Ascending aorta (tissue), 2 donors: ENCODE measurements around the gene FRAT1. TPM values are rescaled to one million over a fixed set of nuclear protein-coding genes. Genes with fewer than 3 reads are reported as not detected.
A peak's percentile ranks its signal among the peaks of the same experiment; 100 is the strongest.

ENCODE experiments used
- DNase-seq, 2 donors: peaks; one replicate each; pipeline ENCODE4 v3.0.0-alpha.2; 2019; ENCODE audit warnings: low spot score in 2 of 2
- H3K27ac ChIP-seq, 2 donors: fragments of 200-600 bp; sonication (generic); one replicate each; pipeline ENCODE4 v1.5.1; 2016 to 2017; ENCODE audit warnings: mild to moderate bottlenecking in 1 of 2
- H3K27me3 ChIP-seq: fragments of 200-600 bp; sonication (generic); one replicate; pipeline ENCODE4 v1.5.1; 2017
- H3K36me3 ChIP-seq, 2 donors: fragments of 200-600 bp; sonication (generic); one replicate each; pipeline ENCODE4 v1.5.1; 2016
- H3K4me1 ChIP-seq, 2 donors: fragments of 200-600 bp; sonication (generic); one replicate each; pipeline ENCODE4 v1.5.1; 2016 to 2017; ENCODE audit warnings: mild to moderate bottlenecking in 1 of 2
- H3K4me3 ChIP-seq, 2 donors: fragments of 200-600 bp; sonication (generic); one replicate each; pipeline ENCODE4 v1.5.1; 2016 to 2017; ENCODE audit warnings: mild to moderate bottlenecking in 1 of 2
- H3K9me3 ChIP-seq, 2 donors: fragments of 200-600 bp; sonication (generic); one replicate each; pipeline ENCODE4 v1.5.1; 2016
- intact Hi-C: fragments of 100-400 bp; cut with DNase I; formaldehyde crosslinking; loops from one replicate; pipeline ENCODE4 v1.15.1; 2023
- total RNA-seq: library from RNA; depleted of rRNA; stranded (reverse); fragments of >200 nt; gene quantifications from one replicate; pipeline ENCODE4 v1.1.0, GENCODE V29; 2016
- TF ChIP-seq, protein P1 (sequence below), 3 experiments: fragments of 200-600 bp in 2 of 3; fragments of 450-650 bp in 1 of 3; sonication (generic) in 2 of 3; IDR thresholded peaks; one replicate each; pipeline ENCODE4 v1.5.1; 2016 to 2019; ENCODE audit warnings: antibody characterized with exemption in 3 of 3, mild to moderate bottlenecking in 1 of 3, moderate library complexity in 1 of 3

Gene FRAT1
- total RNA-seq, 1 donor from 2014 or later, result 5.2 TPM

DNA sequence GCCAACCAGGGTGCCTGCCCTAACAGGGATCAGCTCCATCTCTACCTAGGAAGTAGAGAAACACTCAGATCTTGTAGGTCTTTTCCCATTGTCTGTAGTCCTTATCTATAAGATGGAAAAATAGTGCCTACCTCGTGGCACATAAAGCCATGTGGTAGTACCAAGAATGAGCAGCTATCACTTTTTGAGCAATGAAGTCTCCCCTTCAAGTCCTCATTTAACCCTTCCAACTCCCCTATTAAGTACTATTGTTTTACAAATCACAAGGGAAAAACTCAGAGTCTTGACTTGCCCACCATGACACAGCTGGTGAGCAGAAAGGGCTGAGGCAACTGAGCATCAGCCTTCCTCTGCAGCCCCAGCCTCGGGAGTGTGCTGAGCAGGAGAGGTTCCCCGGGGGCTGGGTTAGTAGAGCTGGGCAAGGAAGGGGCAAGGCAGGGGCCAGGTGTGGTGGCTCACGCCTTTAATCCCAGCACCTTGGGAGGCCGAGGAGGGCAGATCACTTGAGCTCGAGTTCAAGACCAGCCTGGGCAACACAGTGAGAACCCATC, 12.2 kb downstream of the FRAT1 start:
- DNase-seq, result no peak
- Histone ChIP-seq H3K27me3 (no peaks in the 10 kb centered on the region), H3K9me3 (no peaks in the 10 kb centered on the region), H3K4me1 (peaks cover 6 to 36% of the 10 kb centered on the region in 2 donors), H3K27ac (no peak overlapping the region), H3K36me3 (peaks cover 7 to 15% of the 10 kb centered on the region in 2 donors), H3K4me3 (peak overlapping the region in 1 of 2 donors; percentile 73)
- intact Hi-C loops, result no loop called here
- TF ChIP-seq, protein P1, sequence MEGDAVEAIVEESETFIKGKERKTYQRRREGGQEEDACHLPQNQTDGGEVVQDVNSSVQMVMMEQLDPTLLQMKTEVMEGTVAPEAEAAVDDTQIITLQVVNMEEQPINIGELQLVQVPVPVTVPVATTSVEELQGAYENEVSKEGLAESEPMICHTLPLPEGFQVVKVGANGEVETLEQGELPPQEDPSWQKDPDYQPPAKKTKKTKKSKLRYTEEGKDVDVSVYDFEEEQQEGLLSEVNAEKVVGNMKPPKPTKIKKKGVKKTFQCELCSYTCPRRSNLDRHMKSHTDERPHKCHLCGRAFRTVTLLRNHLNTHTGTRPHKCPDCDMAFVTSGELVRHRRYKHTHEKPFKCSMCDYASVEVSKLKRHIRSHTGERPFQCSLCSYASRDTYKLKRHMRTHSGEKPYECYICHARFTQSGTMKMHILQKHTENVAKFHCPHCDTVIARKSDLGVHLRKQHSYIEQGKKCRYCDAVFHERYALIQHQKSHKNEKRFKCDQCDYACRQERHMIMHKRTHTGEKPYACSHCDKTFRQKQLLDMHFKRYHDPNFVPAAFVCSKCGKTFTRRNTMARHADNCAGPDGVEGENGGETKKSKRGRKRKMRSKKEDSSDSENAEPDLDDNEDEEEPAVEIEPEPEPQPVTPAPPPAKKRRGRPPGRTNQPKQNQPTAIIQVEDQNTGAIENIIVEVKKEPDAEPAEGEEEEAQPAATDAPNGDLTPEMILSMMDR (IDR thresholded peaks at IDR 0.05), result no peak

DNA sequence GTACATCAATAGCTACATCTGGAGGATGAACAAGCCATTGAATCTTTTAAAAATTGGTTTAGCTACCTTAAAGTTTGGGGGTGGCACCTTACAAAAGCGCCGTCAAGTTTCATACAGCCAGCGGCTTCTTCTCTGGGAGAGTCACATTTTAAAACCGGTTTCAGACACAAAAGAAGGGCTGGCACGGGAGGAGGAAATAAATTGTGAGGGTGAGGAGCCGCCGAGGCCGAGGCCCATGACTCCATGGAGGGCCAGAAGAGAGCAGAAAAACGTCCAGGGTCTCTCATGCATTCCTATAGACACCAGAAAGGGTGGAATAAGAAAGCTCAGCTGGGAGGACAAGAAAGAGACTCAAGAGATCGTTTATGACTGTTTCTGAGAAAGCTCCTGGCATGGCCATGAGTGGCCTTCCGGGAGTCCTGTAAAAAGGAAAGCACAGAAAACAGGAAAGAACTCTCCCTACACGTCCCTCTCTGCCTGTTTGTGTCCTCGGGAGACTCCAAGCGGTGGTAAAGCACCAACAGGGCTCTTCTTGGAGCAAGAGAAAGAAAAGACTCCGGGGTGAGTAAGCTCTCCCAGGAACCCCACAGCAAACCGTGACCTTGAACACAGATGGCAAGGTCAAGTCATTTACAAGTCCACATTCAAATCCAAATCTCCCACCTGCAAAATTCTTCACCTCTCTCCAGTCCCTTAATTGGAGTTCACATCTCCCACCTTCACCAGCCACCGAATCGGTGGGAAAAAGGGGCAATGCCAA, 13.7 kb downstream of the FRAT1 start:
- Histone ChIP-seq H3K27me3 (no peaks in the 10 kb centered on the region), H3K27ac (peak overlapping the region; percentile 22 to 45), H3K4me3 (peak overlapping the region; percentile 73 to 98), H3K4me1 (peaks cover 6 to 39% of the 10 kb centered on the region in 2 donors), H3K9me3 (no peaks in the 10 kb centered on the region), H3K36me3 (peaks cover 7 to 15% of the 10 kb centered on the region in 2 donors)
- TF ChIP-seq, protein P1 (IDR thresholded peaks at IDR 0.05), result no peak
- intact Hi-C loops, result no loop called here
- no peak for DNase-seq

DNA sequence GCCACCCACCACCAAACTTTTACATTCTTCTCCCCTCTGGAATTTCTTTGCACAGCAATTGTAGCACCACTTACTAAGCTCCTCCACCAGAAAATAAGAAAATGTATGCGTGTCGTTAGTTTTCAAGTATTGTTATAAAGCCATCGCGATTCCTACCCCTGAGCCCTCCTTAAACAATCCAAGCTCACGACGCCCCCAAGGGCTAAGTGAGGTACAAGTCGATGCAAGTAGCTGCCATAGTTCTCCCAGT, 14.2 kb downstream of the FRAT1 start:
- H3K9me3 ChIP-seq, result no peaks in the 10 kb centered on the region
- peak overlapping the region; percentile 45 to 87 for H3K27ac ChIP-seq

DNA sequence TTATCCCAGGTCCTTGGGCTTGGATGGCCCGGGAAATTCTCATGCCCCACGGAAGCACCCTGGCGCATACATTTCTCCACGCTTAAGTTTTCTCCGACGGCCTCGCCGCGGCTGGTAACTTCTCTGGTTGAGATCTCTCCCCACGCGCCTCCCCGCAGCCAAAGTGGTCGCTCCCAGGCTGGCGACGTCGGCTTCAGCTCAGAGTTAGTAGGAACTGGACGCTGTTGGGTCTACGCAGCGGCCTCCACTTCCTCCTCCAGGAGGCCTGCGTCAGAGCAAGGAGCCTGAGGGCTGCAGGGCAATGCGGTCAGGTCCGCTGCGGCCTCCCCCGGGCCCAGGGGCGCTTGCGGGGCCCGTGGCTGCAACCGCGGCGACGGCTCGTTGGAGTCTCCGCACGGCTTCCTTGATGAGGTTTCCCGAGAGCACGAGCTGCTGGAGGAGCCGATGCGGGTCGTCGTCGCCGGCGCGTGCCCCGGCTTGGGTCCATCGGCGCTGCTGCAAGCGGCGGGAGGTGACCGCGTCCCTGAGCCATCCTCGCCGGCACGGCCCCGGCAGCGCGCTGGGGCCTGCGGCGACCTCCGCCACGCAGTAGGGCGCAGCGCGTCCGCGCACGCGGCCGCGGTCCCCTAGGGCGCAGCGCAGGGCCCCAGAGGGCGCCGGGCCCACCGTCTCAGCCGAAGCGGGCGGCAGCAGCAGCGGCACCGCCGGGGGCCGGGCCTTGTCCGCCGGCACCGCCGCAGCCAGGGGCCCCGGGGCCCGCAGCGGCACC, 14.7 kb downstream of the FRAT1 start:
- no peaks in the 10 kb centered on the region for H3K9me3 ChIP-seq
- DNase-seq, result peak in 1 of 2 donors; percentile 80
- H3K4me1 ChIP-seq, result peaks cover 6 to 39% of the 10 kb centered on the region in 2 donors
- H3K4me3 ChIP-seq, result peak overlapping the region; percentile 73 to 98
- H3K27me3 ChIP-seq, result no peaks in the 10 kb centered on the region
- H3K36me3 ChIP-seq, result peaks cover 4 to 13% of the 10 kb centered on the region in 2 donors
- peak overlapping the region; percentile 87 to 96 for H3K27ac ChIP-seq
- intact Hi-C loops, result loop anchor here (1.0 to 2.0 kb wide), 3 partner anchors 14 to 67 kb away; partner anchors contain the start of genes ARHGAP19, FRAT1 and RRP12
- TF ChIP-seq, protein P1 (IDR thresholded peaks at IDR 0.05), result no peak

More for the DNA sequence above, 14.2 kb downstream of the FRAT1 start:
- TF ChIP-seq, protein P1 (IDR thresholded peaks at IDR 0.05), result no peak
- Histone ChIP-seq H3K4me1 (peaks cover 6 to 39% of the 10 kb centered on the region in 2 donors), H3K27me3 (no peaks in the 10 kb centered on the region), H3K4me3 (peak overlapping the region; percentile 73 to 98), H3K36me3 (peaks cover 7 to 15% of the 10 kb centered on the region in 2 donors)
- DNase-seq, result no peak
- intact Hi-C loops, result no loop called here

DNA sequence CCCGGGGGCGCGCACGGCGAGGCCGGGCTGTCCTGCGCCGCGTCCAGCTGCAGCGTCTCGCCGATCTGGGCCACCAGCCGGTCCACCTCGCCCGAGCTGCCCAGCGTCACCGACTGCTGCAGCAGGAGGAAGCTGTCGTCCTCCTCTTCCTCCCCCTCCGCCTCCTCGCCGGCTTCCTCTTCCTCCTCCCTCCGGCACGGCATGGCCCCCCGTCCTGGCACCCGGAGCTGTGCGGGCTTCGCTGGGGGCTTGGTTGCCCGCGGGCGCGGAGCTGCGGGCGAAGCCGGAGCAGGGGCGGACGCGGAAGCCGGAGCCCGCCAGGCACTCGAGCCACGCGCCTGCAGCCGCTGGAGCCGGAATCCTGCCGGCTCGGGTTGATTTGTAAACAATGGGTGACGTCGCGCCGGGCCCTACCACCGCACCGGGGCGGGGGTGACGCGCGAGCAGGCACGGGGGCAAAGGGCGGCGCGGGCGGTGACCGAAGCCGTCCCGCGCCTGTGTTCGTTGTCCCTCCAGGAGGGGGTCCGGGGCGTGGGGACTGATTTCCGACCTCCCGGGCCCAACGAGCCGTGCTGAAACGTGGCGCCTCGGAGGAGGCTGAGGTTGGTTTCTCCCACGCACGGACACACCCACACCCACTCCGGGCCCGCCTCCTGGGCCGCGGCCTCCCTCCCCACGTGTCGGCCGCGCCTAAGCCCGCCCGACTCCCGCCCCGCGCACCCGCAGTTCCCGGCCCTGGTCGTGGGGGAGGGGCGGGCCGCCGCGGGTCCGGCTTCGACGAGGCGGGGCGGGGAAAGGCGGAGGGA, 15.5 kb downstream of the FRAT1 start, which contains the start of gene FRAT2:
TSS of gene FRAT2 (minus strand) at position 360 of the 806 bp plus-strand sequence. CDS start at position 203, 157 bp downstream.
- Histone ChIP-seq H3K4me3 (peak within 1 kb of the TSS; percentile 73 to 98), H3K27me3 (no peaks in the 10 kb centered on the region), H3K4me1 (peaks cover 6 to 39% of the 10 kb centered on the region in 2 donors), H3K36me3 (peaks cover 4 to 7% of the 10 kb centered on the region in 2 donors), H3K9me3 (no peaks in the 10 kb centered on the region), H3K27ac (peak within 1 kb of the TSS; percentile 87 to 96)
- peak; percentile 61 to 94 for DNase-seq
- TF ChIP-seq, protein P1 (IDR thresholded peaks at IDR 0.05), result no peak
- intact Hi-C loops, result loop anchor here (1.0 to 2.0 kb wide), 3 partner anchors 15 to 66 kb away; partner anchors contain the start of genes ARHGAP19, FRAT1 and RRP12
